AG10803 (cell line): ENCODE results near the gene ANKS1B.

Experiments
- DNase-seq: peaks from one replicate; pipeline ENCODE4 v3.0.0; 2010; ENCODE audit warnings: low read depth
- H3K4me3 ChIP-seq: 2 replicates; pipeline ENCODE4 v1.5.1; 2011; ENCODE audit warnings: mild to moderate bottlenecking, low read length, control low read depth
- TF ChIP-seq, protein P1 (sequence below): conservative IDR thresholded peaks from 2 replicates; pipeline ENCODE4 v1.5.1; 2011; ENCODE audit warnings: mild to moderate bottlenecking, low read length, control low read depth, inconsistent platforms

ANKS1B gene

DNA sequence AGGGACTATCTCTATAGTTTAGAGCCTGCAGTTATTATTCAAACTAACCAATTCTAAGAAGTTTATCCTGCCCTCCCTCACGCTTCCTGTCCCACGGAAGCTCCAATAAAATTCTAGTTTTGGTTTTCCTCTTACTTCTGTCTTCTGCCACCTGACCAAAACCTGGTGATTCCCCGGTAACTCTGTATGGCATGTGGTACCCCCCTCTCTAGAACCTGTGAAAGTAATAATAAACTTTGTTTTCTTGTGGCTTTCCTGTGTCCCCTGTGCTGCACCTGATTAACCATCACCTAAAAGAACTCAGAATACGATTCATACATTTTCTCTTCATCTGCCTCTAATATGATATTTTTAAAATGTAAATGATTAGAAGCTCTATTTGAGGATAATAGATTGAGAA is 959.9 kb downstream of the ANKS1B start:
- no peak overlapping the region for H3K4me3 ChIP-seq
- DNase-seq, result no peak

DNA sequence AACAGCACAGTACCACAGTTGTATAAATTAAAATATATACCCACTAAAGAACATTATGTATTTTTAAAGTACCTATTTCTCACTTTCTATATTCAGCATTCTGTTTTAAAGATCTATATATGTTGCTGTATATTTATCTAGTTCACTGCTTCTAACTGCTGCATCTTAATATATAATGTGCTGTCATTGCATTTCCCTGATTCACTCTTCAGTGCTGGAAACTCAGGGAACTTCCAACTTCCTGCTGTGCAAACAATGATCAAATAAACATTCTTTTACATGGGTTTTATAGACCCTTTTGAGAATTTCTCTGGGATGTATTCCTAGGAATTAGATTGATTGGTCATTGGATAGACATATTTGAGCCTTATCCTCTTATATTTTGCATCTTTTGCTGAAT is 960.5 kb downstream of the ANKS1B start:
- H3K4me3 ChIP-seq, result no peak overlapping the region
- no peak for DNase-seq

More for the DNA sequence above, 959.9 kb downstream of the ANKS1B start:
- TF ChIP-seq, protein P1, sequence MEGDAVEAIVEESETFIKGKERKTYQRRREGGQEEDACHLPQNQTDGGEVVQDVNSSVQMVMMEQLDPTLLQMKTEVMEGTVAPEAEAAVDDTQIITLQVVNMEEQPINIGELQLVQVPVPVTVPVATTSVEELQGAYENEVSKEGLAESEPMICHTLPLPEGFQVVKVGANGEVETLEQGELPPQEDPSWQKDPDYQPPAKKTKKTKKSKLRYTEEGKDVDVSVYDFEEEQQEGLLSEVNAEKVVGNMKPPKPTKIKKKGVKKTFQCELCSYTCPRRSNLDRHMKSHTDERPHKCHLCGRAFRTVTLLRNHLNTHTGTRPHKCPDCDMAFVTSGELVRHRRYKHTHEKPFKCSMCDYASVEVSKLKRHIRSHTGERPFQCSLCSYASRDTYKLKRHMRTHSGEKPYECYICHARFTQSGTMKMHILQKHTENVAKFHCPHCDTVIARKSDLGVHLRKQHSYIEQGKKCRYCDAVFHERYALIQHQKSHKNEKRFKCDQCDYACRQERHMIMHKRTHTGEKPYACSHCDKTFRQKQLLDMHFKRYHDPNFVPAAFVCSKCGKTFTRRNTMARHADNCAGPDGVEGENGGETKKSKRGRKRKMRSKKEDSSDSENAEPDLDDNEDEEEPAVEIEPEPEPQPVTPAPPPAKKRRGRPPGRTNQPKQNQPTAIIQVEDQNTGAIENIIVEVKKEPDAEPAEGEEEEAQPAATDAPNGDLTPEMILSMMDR, result no peak

DNA sequence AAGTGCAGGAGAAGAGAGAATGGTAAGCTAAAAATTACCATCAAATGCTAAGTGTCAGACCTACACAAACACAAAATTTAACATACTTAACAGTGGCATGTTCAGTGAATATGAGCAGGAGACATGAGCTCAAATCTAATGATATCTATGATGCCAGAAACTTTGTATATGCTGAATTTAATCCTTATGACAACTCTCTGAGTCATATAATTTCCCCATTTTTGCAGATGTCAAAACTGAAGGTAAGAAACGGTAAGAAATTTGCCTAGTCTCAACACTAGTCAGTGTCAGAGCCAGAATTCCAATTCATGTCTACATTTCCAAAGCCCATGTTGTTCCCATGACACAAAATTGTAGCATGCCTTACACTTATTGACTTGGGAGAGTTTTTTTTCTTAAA is 963.9 kb downstream of the ANKS1B start:
- TF ChIP-seq, protein P1, result no peak
- H3K4me3 ChIP-seq, result no peak overlapping the region
- no peak for DNase-seq

More for the DNA sequence above, 960.5 kb downstream of the ANKS1B start:
- TF ChIP-seq, protein P1, result no peak

DNA sequence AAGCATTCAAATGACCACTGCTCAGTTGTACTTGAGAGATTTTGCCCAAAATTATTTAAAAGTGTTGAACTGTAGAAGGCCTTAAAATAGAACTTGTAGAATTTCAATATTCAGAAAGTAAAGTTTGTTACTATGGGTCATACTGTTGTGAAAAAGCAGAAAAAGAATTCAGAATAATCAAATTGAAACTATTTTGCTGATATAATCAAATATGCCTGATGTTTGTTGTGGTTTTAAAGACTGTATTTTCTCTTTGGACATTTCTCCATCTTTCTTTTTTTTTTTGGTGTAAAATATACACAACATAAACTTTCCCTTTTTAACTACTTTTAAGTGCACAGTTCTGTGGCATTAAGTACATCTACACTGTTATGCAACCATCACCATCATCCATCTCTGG is 964.9 kb downstream of the ANKS1B start:
- DNase-seq, result no peak
- TF ChIP-seq, protein P1, result no peak
- H3K4me3 ChIP-seq, result no peak overlapping the region

DNA sequence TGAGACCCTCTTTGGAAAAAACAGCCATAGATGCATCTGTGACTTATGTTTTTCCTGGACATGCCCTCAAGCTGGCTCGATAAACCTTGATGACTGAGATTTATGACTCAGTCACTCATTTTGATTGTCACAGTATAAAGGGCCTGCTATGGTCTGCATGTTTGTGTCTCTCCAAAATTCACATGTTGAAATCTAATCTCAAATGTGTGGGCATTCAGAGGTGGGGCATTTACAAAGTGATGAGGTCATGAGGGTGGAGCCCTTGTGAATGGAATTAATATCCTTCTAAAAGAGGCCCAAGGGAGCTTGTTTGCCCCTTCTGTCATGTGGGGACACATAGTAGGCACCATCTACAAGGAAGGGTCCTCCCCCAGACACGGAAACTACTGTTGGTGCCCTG is 966.8 kb downstream of the ANKS1B start:
- DNase-seq, result no peak
- TF ChIP-seq, protein P1, result no peak
- H3K4me3 ChIP-seq, result no peak overlapping the region

DNA sequence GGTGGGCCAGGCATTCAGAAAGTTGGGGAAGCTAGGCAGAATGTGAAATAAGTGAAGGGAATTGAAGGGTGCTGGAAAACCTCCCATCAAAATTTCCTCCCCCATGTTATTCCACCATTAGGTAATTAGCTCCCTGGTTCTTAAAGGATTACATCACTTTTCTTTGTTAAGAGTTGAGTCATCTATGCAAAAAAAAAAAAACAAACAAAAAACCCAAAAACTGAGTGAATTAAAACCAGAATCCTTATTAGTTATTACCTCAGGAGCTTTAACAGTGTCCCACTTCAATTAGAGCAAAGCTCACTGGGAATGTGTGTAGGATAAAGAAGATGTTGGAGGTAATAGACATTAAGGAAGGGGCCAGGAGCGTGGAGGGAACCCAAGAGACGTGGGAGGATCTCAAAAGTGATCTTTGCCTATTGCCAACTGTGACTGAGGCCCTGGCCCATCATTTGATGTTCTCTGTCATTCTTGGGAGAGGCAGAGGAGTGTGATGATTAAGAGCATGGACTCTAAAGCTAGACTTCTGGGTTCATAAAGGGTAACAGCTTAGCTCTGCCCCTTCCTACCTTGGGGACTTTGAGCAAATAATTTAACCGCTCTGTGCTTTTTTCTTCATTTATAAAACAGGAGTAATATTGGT is 975.0 kb downstream of the ANKS1B start:
- TF ChIP-seq, protein P1, result no peak
- no peak for DNase-seq
- H3K4me3 ChIP-seq, result no peak overlapping the region

DNA sequence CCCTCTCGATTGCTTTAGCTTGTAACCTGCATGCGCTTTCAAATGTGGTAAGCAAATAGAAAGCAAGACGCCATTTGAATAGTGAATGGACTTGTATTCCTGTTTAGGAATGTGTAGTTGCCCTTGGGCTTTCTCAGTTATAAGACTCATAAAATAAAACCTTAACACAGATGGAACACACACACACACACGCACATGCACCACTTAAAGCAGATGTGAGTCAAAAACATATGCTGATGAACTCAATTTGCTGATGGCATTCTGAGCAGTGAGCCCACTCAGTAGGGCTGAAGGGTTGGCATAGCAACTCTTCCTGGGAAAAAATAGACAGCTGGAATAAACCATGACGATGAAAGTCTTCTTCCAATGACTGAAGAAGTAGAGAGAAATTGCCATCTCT is 979.1 kb downstream of the ANKS1B start:
- TF ChIP-seq, protein P1, result no peak
- no peak for DNase-seq
- no peak overlapping the region for H3K4me3 ChIP-seq
